Activated CD4-positive, alpha-beta T cell treated with anti-CD3 and anti-CD28 coated beads, Interleukin-2, Interleukin-6, amounts not matched to agents 100 ng/mL and 50 ng/mL, durations not matched to agents 16 hours and 8 hours (primary cell): ENCODE data around the gene PRDX2.

ENCODE experiments used
- DNase-seq: peaks from one replicate; pipeline ENCODE4 v3.0.0-alpha.2; 2020

PRDX2 gene

GRCh38 chr19:12792051-12792852, 9.3 kb downstream of the PRDX2 start:
- DNase-seq, result peak; percentile 87

- DNase-seq, result peak; percentile 99
These were observed 10.1 kb downstream of the PRDX2 start, which contains the start of gene JUNB for GRCh38 chr19:12791345-12792050. Gene JUNB (plus strand): TSS chr19:12791486. CDS start chr19:12791772, 286 bp downstream.

DNA sequence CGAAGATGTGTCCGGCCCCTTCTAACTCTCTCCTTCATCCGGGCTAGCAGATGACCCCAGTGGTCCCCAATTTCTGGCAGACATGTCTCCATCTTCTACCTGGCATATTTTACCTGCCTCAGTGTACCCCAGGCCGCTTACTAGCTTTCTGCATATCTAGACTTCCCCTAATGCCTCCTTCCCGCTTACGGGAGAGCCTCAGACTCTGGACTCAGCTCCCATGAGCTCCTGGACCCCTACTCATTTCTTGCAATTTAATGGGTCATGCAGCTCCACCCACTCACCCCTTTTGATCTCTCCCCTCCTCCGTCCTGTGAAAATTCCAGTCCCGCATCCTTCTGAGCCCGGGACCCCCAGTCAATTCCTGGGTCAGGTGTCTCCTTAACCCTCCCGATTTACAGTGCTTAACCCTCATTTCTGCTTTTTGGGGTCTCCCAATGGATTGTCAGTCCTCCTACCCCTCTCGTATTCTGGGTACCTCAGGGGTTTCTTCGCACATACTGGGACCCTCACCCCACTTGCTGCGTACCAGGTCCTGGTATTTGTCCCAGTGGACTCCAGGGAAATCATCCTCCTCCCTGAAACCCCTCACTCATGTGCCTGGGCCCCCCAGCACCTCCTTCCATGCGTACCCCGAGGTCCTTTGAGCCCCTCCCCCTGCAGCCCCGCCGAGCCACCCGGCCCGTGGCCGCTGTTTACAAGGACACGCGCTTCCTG, 10.8 kb downstream of the PRDX2 start:
- DNase-seq, result peak; percentile 28

GRCh38 chr19:12789904-12790619, 11.5 kb downstream of the PRDX2 start:
- peak; percentile 99 for DNase-seq

DNA sequence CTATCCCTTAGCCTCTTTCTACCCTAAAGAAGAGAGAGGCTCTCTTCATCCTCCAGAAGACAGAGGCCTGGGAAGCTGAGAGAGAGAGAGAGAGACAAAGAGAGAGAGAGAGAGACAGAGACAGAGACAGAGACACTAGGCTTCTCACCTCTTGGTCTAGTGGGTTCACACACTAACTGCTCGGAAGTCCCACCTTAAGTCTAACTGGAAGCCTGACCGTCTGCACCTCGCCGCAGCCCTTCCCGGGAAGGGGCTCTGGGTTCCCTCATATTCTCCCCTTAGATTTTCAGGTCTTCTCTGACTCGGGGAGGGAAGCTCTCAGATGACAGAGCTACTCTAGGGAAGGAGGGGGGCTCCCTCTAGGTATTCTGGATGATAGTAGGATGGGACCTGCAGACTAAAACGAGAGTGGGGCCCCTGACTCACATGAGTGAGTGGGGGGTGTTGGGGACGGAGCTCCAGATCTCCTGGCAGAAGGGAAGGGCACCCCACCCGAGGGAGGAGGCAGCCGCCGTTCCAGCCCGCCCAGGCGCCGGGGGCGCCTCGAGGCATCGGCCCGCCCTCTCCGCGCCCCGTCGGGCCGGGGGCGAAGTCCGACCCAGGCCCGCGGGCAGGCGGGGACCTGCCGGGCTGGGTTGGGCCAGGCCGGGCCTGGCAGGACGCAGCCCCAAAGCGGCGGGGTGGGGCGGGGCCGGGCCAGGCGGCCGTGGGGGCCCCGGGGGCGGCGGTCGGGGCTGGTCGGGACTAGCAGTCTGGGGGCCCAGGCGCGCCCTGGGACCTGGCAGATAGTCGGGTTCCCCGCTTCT, 12.3 kb downstream of the PRDX2 start:
- peak; percentile 41 for DNase-seq

DNA sequence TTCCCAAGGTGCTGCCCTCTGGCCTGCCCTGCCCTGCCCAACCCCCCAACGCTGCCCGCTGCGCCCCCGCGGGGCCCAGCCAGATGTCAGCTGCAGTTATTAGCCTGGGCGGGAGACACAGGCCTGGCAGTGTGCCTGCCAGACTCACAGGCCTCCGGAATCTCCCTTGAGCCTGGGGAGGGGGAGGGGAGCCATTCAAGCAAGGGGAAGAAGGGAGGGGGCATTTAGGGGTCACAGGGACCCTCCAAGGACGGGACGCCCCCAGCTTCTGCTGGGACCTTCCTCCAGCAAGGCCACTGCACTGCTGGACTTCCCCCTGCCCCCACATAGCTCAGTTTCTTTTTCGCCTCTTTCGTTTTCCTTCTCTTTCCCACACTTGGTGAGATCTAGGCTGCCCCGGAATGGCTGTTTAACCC, 12.9 kb downstream of the PRDX2 start:
- peak; percentile 69 for DNase-seq

- DNase-seq, result no peak
These were observed 13.4 kb downstream of the PRDX2 start for GRCh38 chr19:12788042-12788681.

- DNase-seq, result no peak
These were observed 14.1 kb downstream of the PRDX2 start for GRCh38 chr19:12787458-12787857.

- DNase-seq, result no peak
These were observed 14.6 kb downstream of the PRDX2 start for GRCh38 chr19:12786952-12787351.

DNA sequence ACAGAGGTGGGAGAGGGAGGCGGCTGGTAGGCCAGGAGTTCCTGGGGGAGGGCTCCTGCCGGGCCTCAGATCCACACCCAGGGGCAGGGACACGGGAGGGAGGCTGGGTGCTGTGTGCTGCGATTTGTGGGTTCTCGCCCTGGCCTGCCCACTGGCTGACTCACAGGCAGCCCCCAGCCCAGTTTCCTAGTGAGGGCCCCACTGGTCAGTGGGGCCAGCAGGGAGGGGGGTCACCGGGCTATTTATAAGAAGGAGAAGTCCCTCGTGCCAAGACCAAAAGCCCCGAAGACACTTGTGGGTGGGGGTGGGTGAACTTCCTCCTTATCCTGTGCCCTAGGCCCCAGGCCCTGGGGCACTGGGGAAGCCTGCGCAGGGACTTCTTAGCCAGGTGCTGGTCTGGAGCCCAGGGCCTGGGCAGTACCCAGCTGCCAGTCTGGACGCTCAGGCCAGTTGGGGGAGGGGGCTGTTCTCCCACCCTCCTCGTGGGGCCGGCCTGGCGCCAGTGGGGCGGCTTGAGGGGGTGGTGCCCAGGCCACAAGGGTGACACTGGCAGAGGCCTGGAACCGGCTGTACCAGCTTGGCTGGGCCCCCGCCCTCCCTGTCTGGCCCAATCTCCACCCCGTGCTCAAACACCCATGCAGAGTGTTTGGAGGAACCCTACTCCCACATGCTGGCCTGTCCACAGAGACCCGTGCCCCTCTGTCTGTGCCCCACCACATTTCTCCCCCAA, 15.3 kb downstream of the PRDX2 start:
- peak; percentile 27 for DNase-seq

DNA sequence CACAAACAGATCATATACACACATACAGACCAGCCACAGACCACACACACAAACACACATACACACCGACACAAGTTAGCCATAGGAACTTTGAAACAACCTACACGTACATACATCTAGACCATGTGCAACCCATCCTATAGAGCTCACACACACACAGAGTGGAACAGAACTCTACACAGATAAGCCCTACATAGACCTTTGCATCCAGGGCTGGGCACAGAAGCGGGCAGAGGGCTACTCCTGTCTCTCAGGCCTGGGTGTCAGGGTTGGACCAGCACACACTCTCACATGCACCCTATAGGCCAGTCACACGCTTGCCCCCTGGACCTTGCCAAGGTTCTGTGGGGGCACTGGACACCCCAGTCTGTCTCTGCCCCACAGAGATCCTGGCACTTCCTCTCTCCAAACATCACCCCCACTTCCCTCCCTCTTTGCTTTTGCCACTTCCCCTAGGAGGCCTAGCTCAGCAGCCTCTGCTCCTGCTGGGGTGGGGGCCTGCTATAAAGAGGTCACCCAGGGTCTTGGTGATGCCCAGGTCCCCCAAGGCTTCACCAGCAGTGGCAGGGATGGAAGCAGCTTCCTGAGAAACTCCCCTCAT, 16.1 kb downstream of the PRDX2 start:
- peak; percentile 32 for DNase-seq

GRCh38 chr19:12784871-12785430, 16.6 kb downstream of the PRDX2 start:
- peak; percentile 49 for DNase-seq

DNA sequence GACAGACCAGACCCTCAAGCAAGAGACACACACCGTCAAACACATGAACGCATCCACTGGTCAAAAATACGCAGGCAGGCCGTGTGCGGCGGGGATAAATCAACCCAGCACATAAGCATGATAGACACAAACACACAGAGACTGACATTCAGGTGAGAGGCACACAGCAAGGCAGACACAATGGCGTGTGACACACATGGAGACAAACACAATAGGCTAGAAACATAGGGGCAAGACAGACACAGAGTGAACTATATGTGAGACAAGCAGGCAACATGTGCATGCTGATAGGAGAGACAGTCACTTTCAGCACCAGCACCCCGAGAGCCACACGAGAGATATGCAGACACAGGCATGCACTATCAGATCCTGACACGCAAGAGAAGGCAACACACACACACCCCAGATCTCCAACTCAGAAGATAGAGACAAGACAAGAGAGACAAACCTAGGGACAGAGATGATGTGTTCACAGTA, 17.2 kb downstream of the PRDX2 start:
- DNase-seq, result peak; percentile 44

- peak; percentile 60 for DNase-seq
These were observed 17.7 kb downstream of the PRDX2 start for GRCh38 chr19:12783849-12784393.

GRCh38 chr19:12783291-12783848, 18.2 kb downstream of the PRDX2 start:
- peak; percentile 93 for DNase-seq

DNA sequence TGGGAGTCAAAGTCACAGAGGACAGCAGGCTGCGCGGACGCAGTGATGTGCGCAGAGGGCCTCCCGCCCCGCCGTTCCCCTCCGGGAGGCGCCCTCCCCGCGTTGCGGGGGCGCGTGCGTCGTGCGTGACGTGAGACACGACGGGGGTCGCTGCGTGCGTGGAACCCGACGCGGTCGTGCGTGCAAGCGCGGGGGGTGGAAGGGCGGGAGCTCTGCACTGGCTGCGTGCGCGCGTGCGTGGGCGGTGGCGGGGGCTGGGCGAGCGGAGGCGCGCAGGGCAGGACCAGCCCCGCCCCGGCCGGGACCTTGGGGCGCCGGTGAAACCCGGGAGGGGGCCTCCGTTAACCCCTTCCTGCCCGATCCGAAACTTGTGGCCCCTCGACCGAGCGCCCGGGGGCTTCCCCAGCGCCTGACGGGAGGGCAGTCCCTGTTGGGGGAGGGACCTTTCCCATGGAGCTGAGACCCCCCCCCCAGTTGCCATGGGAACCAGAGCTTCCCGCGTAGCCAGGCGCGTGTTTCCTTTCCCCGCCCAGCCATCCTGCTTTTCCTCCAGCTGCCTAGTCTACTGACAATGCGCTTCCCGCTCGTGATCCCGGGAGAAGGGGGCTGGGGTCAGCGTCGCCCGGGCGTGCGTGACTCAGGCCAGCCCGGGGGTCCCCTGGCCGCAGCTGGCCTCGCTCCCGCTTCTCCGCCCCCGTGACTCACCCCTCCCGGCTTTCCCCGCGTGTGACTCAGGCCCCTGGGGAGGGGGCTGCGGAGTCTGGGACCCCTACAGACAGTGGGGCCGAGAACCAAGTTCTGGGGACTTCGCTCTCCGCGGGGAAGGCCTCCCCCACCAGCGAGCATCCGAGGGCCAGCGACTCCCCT, 18.9 kb downstream of the PRDX2 start:
- peak; percentile 96 for DNase-seq

DNA sequence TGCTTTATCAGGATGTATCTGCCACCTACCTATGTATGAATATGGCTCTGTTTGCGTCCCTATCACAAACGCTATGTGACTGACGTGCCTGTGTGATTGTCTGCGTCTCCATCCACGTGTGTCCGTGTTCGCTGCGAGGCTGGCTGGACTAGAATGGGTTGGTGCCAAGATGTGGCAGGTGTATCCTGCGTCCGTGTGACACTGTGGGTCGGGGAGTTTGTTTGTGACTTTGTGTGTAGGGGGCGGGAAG, 19.5 kb downstream of the PRDX2 start:
- DNase-seq, result no peak
